ENCODE data around the gene GJC2. TPM values are rescaled to one million over a fixed set of nuclear protein-coding genes. Genes with fewer than 3 reads are reported as not detected.
A peak's percentile ranks its signal among the peaks of the same experiment; 100 is the strongest.

The GJC2 gene
- total RNA-seq, 4 donors from 2014 or later = 6.9 to 15.1 (median 9.9) TPM

GRCh38 chr1:228174482-228175315, 25.0 kb downstream of the GJC2 start:
- peaks cover 0 to 31% (median 0%) of the 10 kb centered on the region in 3 donors for H3K36me3 ChIP-seq
- H3K27ac ChIP-seq = no peak overlapping the region
- TF ChIP-seq POLR2A (IDR thresholded peaks at IDR 0.05) (no peak), CTCF (IDR thresholded peaks at IDR 0.05) (no peak), EP300 (IDR thresholded peaks at IDR 0.05) (no peak)
- peaks cover 0 to 17% (median 0%) of the 10 kb centered on the region in 4 donors for H3K4me1 ChIP-seq
- no peaks in the 10 kb centered on the region for H3K27me3 ChIP-seq
- WGBS, 2 donors = 87 to 95% methylated on average over 40 to 49 of the region's 52 CpGs
- no peak for DNase-seq (ENCODE audit: low spot score in 2 of 2)
- no peak overlapping the region for H3K4me3 ChIP-seq
- H3K9me3 ChIP-seq = no peaks in the 10 kb centered on the region

DNA sequence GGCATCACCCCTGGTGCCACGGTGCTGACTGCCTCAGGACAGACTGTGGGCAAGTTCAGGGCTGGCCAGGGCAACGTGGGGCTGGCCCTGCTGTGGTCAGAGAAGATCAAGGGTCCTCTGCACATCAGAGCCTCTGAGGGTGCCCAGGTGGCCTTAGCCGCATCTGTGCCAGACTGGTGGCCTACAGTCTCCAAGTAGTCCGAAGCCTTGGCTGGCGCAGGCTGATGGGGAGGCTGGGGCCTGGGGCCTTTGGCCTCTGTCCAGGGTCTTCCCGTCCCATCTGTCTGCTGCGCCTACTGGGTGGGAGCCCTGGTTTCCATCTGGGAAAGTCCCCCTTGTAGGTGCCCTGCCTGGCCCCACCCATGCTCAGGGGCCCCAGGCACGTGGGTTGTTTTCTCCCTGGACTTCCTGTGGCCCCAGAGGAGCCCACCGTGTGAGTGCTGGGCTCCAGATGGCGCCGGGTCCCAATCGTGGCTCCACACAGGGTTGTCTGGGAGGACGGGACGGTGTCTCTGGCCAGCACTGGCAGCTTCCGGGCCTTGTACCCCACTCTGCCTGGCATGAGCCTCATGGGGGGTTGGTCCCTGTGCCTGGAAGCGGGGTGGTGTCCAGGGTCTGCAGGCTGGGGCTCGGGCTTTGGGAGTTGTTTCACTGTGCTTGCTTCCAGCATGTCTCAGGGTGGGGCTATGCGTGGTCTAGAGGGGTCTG, 25.7 kb downstream of the GJC2 start:
- Histone ChIP-seq H3K27ac (peak overlapping the region in 1 of 4 donors; percentile 24), H3K27me3 (no peaks in the 10 kb centered on the region), H3K4me1 (peaks cover 0 to 17% (median 0%) of the 10 kb centered on the region in 4 donors), H3K9me3 (no peaks in the 10 kb centered on the region), H3K4me3 (no peak overlapping the region), H3K36me3 (peaks cover 0 to 31% (median 0%) of the 10 kb centered on the region in 3 donors)
- TF ChIP-seq EP300 (IDR thresholded peaks at IDR 0.05) (no peak), CTCF (IDR thresholded peaks at IDR 0.05) (no peak), POLR2A (IDR thresholded peaks at IDR 0.05) (no peak)
- WGBS, 2 donors = 92 to 93% methylated on average over 13 to 17 of the region's 18 CpGs
- no peak for DNase-seq (ENCODE audit: low spot score in 2 of 2)

DNA sequence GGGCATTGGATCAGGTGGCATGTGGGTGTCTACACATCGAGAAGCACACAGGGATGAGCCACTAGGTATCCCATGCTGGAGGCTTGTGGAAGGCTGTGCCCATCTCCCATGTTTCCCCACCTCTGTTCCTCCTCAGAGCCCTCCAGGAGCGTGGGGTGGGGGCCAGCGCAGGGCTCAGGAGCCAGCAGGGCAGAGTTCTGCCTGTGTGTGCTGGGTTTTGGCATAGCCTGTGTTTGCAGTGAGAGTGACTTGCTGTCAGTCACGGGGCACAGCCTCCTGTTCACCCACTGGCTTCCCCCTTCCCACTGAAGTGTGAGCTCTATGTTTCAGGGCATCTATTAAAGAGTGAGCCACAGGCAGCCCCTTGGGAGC, 26.3 kb downstream of the GJC2 start:
- Histone ChIP-seq H3K9me3 (no peaks in the 10 kb centered on the region), H3K27ac (peak overlapping the region in 1 of 4 donors; percentile 24), H3K27me3 (no peaks in the 10 kb centered on the region), H3K36me3 (peaks cover 0 to 31% (median 0%) of the 10 kb centered on the region in 3 donors), H3K4me1 (peaks cover 0 to 17% (median 0%) of the 10 kb centered on the region in 4 donors), H3K4me3 (no peak overlapping the region)
- 91 to 94% methylated on average over 3 to 4 of the region's 4 CpGs for WGBS, 2 donors
- no peak for DNase-seq (ENCODE audit: low spot score in 2 of 2)
- TF ChIP-seq POLR2A (IDR thresholded peaks at IDR 0.05) (no peak), CTCF (IDR thresholded peaks at IDR 0.05) (no peak), EP300 (IDR thresholded peaks at IDR 0.05) (no peak)

- 80 to 84% methylated on average over 15 to 18 of the region's 19 CpGs for WGBS, 2 donors
- Histone ChIP-seq H3K4me3 (no peak overlapping the region), H3K27ac (peak overlapping the region in 1 of 4 donors; percentile 24), H3K36me3 (peaks cover 0 to 31% (median 0%) of the 10 kb centered on the region in 3 donors), H3K4me1 (peaks cover 0 to 17% (median 0%) of the 10 kb centered on the region in 4 donors), H3K27me3 (no peaks in the 10 kb centered on the region), H3K9me3 (no peaks in the 10 kb centered on the region)
- DNase-seq (ENCODE audit: low spot score in 2 of 2) = no peak
- TF ChIP-seq CTCF (IDR thresholded peaks at IDR 0.05) (no peak), EP300 (IDR thresholded peaks at IDR 0.05) (no peak), POLR2A (IDR thresholded peaks at IDR 0.05) (no peak)
Measured at GRCh38 chr1:228176461-228177182, 26.9 kb downstream of the GJC2 start.

Data from tibial nerve (tissue), 4 donors.